ENCODE results near the gene DYRK3. TPM values are rescaled to one million over a fixed set of nuclear protein-coding genes. Genes with fewer than 3 reads are reported as not detected.
A peak's percentile ranks its signal among the peaks of the same experiment; 100 is the strongest.

Gene DYRK3
- total RNA-seq, 1 donor from 2014 or later = 26.6 TPM

GRCh38 chr1:206656936-206657335, 21.6 kb downstream of the DYRK3 start:
- intact Hi-C loops (cut with micrococcal nuclease) = no loop called here
- peaks cover 96% of the 10 kb centered on the region for H3K4me1 ChIP-seq
- no peaks in the 10 kb centered on the region for H3K27me3 ChIP-seq (ENCODE audit: low read depth)
- TF ChIP-seq CTCF (IDR thresholded peaks at IDR 0.05; ENCODE audit: borderline replicate concordance) = no peak
- no peak overlapping the region for H3K4me3 ChIP-seq
- no peak for DNase-seq
- H3K9me3 ChIP-seq (replicated peaks) = no peaks in the 10 kb centered on the region
- peak overlapping the region; percentile 96 for H3K27ac ChIP-seq (replicated peaks)
- no peaks in the 10 kb centered on the region for H3K36me3 ChIP-seq

GRCh38 chr1:206657751-206658150, 22.4 kb downstream of the DYRK3 start:
- no peak for DNase-seq
- TF ChIP-seq CTCF (IDR thresholded peaks at IDR 0.05; ENCODE audit: borderline replicate concordance) = no peak
- H3K27ac ChIP-seq (replicated peaks) = peak overlapping the region; percentile 96
- no peaks in the 10 kb centered on the region for H3K9me3 ChIP-seq (replicated peaks)
- intact Hi-C loops (cut with micrococcal nuclease) = no loop called here
- no peaks in the 10 kb centered on the region for H3K36me3 ChIP-seq
- H3K4me1 ChIP-seq = peaks cover 96% of the 10 kb centered on the region
- H3K4me3 ChIP-seq = peak overlapping the region; percentile 51
- no peaks in the 10 kb centered on the region for H3K27me3 ChIP-seq (ENCODE audit: low read depth)

- Histone ChIP-seq H3K36me3 (no peaks in the 10 kb centered on the region), H3K27ac (replicated peaks) (peak overlapping the region; percentile 96), H3K4me1 (peaks cover 96% of the 10 kb centered on the region), H3K9me3 (replicated peaks) (no peaks in the 10 kb centered on the region), H3K4me3 (peak overlapping the region; percentile 51), H3K27me3 (ENCODE audit: low read depth) (no peaks in the 10 kb centered on the region)
- peak; percentile 87 for TF ChIP-seq CTCF (IDR thresholded peaks at IDR 0.05; ENCODE audit: borderline replicate concordance)
- intact Hi-C loops (cut with micrococcal nuclease) = no loop called here
- DNase-seq = peak; percentile 60
Observed at GRCh38 chr1:206658264-206658980, 23.1 kb downstream of the DYRK3 start.

- Histone ChIP-seq H3K4me1 (peaks cover 97% of the 10 kb centered on the region), H3K9me3 (replicated peaks) (no peaks in the 10 kb centered on the region), H3K27ac (replicated peaks) (peak overlapping the region; percentile 96), H3K4me3 (peak overlapping the region; percentile 51), H3K36me3 (no peaks in the 10 kb centered on the region), H3K27me3 (ENCODE audit: low read depth) (no peaks in the 10 kb centered on the region)
- TF ChIP-seq CTCF (IDR thresholded peaks at IDR 0.05; ENCODE audit: borderline replicate concordance) = no peak
- intact Hi-C loops (cut with micrococcal nuclease) = no loop called here
- DNase-seq = no peak
Observed at GRCh38 chr1:206658981-206659273, 23.6 kb downstream of the DYRK3 start.

GRCh38 chr1:206660136-206660535, 24.8 kb downstream of the DYRK3 start:
- no peaks in the 10 kb centered on the region for H3K27me3 ChIP-seq (ENCODE audit: low read depth)
- H3K4me3 ChIP-seq = no peak overlapping the region
- no peaks in the 10 kb centered on the region for H3K9me3 ChIP-seq (replicated peaks)
- peaks cover 95% of the 10 kb centered on the region for H3K4me1 ChIP-seq
- no peak for DNase-seq
- intact Hi-C loops (cut with micrococcal nuclease) = no loop called here
- H3K27ac ChIP-seq (replicated peaks) = peak overlapping the region; percentile 96
- no peak for TF ChIP-seq CTCF (IDR thresholded peaks at IDR 0.05; ENCODE audit: borderline replicate concordance)
- H3K36me3 ChIP-seq = no peaks in the 10 kb centered on the region
